SJCRH30 (cell line): ENCODE data around the gene POLR2A. TPM values are rescaled to one million over a fixed set of nuclear protein-coding genes. Genes with fewer than 3 reads are reported as not detected.

Source experiments
- DNase-seq, 2 experiments: peaks; one replicate each; pipeline ENCODE4 v3.0.0-alpha.2; 2015 to 2020
- H3K27ac ChIP-seq: fragments of 250-450 bp; sonication (Bioruptor Pico); 2 replicates; pipeline ENCODE4 v1.5.1; 2020; ENCODE audit warnings: mild to moderate bottlenecking, moderate library complexity
- H3K27me3 ChIP-seq: fragments of 250-450 bp; sonication (Bioruptor Pico); 2 replicates; pipeline ENCODE4 v1.5.1; 2020; ENCODE audit warnings: mild to moderate bottlenecking, moderate library complexity
- H3K36me3 ChIP-seq: fragments of 250-450 bp; sonication (Bioruptor Pico); 2 replicates; pipeline ENCODE4 v1.5.1; 2020; ENCODE audit warnings: mild to moderate bottlenecking, moderate library complexity
- H3K4me1 ChIP-seq: fragments of 250-450 bp; sonication (Bioruptor Pico); 2 replicates; pipeline ENCODE4 v1.5.1; 2020; ENCODE audit warnings: mild to moderate bottlenecking, moderate library complexity
- H3K4me3 ChIP-seq: fragments of 250-450 bp; sonication (Bioruptor Pico); 2 replicates; pipeline ENCODE4 v1.5.1; 2020; ENCODE audit warnings: mild to moderate bottlenecking, moderate library complexity
- H3K9me3 ChIP-seq: fragments of 250-450 bp; sonication (Bioruptor Pico); replicated peaks from 2 replicates; pipeline ENCODE4 v1.5.1; 2020; ENCODE audit warnings: mild to moderate bottlenecking, moderate library complexity
- total RNA-seq: library from RNA; depleted of rRNA; stranded (reverse); fragments of >200 nt; shearing (Covaris generic); gene quantifications from 2 replicates; pipeline ENCODE4 v1.2.3, GENCODE V29; 2014; rRNA removed

Gene POLR2A
- total RNA-seq, 1 experiment from 2014 or later: 32.0 TPM

- no peaks in the 10 kb centered on the region for H3K9me3 ChIP-seq
- no peak overlapping the region for H3K4me3 ChIP-seq
- no peak for DNase-seq
Measured at GRCh38 chr17:7530023-7530900, 46.1 kb downstream of the POLR2A start.

GRCh38 chr17:7538050-7538449 is 53.9 kb downstream of the POLR2A start:
- Histone ChIP-seq H3K27me3 (no peaks in the 10 kb centered on the region), H3K9me3 (no peaks in the 10 kb centered on the region), H3K36me3 (no peaks in the 10 kb centered on the region), H3K4me1 (no peaks in the 10 kb centered on the region), H3K27ac (no peak overlapping the region), H3K4me3 (no peak overlapping the region)
- no peak for DNase-seq

More at GRCh38 chr17:7530023-7530900, 46.1 kb downstream of the POLR2A start:
- Histone ChIP-seq H3K27me3 (no peaks in the 10 kb centered on the region), H3K4me1 (no peaks in the 10 kb centered on the region), H3K27ac (no peak overlapping the region), H3K36me3 (no peaks in the 10 kb centered on the region)

GRCh38 chr17:7538891-7539545 is 54.9 kb downstream of the POLR2A start:
- Histone ChIP-seq H3K9me3 (no peaks in the 10 kb centered on the region), H3K4me3 (no peak overlapping the region), H3K4me1 (no peaks in the 10 kb centered on the region), H3K27me3 (no peaks in the 10 kb centered on the region), H3K36me3 (no peaks in the 10 kb centered on the region), H3K27ac (no peak overlapping the region)
- DNase-seq: no peak

- H3K27me3 ChIP-seq: no peaks in the 10 kb centered on the region
- no peak overlapping the region for H3K4me3 ChIP-seq
- H3K36me3 ChIP-seq: no peaks in the 10 kb centered on the region
Measured at GRCh38 chr17:7541074-7541621, 57.0 kb downstream of the POLR2A start.

GRCh38 chr17:7544911-7545310 is 60.7 kb downstream of the POLR2A start:
- Histone ChIP-seq H3K9me3 (no peaks in the 10 kb centered on the region), H3K27ac (no peak overlapping the region), H3K36me3 (no peaks in the 10 kb centered on the region), H3K27me3 (no peaks in the 10 kb centered on the region), H3K4me1 (no peaks in the 10 kb centered on the region), H3K4me3 (no peak overlapping the region)
- DNase-seq: no peak

More at GRCh38 chr17:7541074-7541621, 57.0 kb downstream of the POLR2A start:
- Histone ChIP-seq H3K9me3 (no peaks in the 10 kb centered on the region), H3K27ac (no peak overlapping the region), H3K4me1 (no peaks in the 10 kb centered on the region)
- DNase-seq: no peak

GRCh38 chr17:7548585-7549400 is 64.6 kb downstream of the POLR2A start, which contains the start of gene TNFSF12:
Gene TNFSF12, plus strand, starts transcription at chr17:7549058. Its CDS starts 96 bp downstream, at chr17:7549154.
- Histone ChIP-seq H3K27ac (no peak within 1 kb of the TSS), H3K36me3 (no peaks in the 10 kb centered on the region), H3K4me1 (no peaks in the 10 kb centered on the region), H3K27me3 (no peaks in the 10 kb centered on the region), H3K9me3 (no peaks in the 10 kb centered on the region), H3K4me3 (no peak within 1 kb of the TSS)
- no peak for DNase-seq

Other genes starting within 250 kb of the POLR2A start
- gene DVL2, start 249.8 kb upstream of the POLR2A start, total RNA-seq: 33.4 and 39.0 TPM in 2 replicates
- 28.7 and 30.9 TPM in 2 replicates for gene PHF23, start 244.9 kb upstream of the POLR2A start, total RNA-seq
- gene GABARAP, start 241.9 kb upstream of the POLR2A start, total RNA-seq: 139 and 141 TPM in 2 replicates
- 36.1 and 36.9 TPM in 2 replicates for gene CTDNEP1, start 232.6 kb upstream of the POLR2A start, total RNA-seq
- 39.6 and 43.8 TPM in 2 replicates for gene ELP5, start 232.2 kb upstream of the POLR2A start, total RNA-seq
- 0.25 and 0.34 TPM in 2 replicates for gene CLDN7, start 221.9 kb upstream of the POLR2A start, total RNA-seq
- gene SLC2A4, start 202.6 kb upstream of the POLR2A start, total RNA-seq: 1.3 and 1.5 TPM in 2 replicates
- not detected in 2 replicates for gene YBX2, start 189.7 kb upstream of the POLR2A start, total RNA-seq
- gene EIF5A, start 176.7 kb upstream of the POLR2A start, total RNA-seq: 339 and 372 TPM in 2 replicates
- 32.2 and 39.7 TPM in 2 replicates for gene GPS2, start 169.0 kb upstream of the POLR2A start, total RNA-seq
- gene NEURL4, start 155.0 kb upstream of the POLR2A start, total RNA-seq: 18.7 and 19.7 TPM in 2 replicates
- 0.20 and 0.67 TPM in 2 replicates for gene ACAP1, start 147.8 kb upstream of the POLR2A start, total RNA-seq
- gene KCTD11, start 132.2 kb upstream of the POLR2A start, total RNA-seq: 1.7 and 2.6 TPM in 2 replicates
- not detected in 2 replicates for gene TMEM95, start 129.2 kb upstream of the POLR2A start, total RNA-seq
- gene TNK1, start 103.3 kb upstream of the POLR2A start, total RNA-seq: not detected in 2 replicates
- gene PLSCR3, start 89.8 kb upstream of the POLR2A start, total RNA-seq: 5.9 and 6.7 TPM in 2 replicates
- gene TMEM256, start 80.3 kb upstream of the POLR2A start, total RNA-seq: 62.4 and 71.8 TPM in 2 replicates
- 5.0 and 6.8 TPM in 2 replicates for gene NLGN2, start 76.5 kb upstream of the POLR2A start, total RNA-seq
- gene SPEM1, start 64.0 kb upstream of the POLR2A start, total RNA-seq: not detected in 2 replicates
- not detected in 2 replicates for gene SPEM2, start 58.8 kb upstream of the POLR2A start, total RNA-seq
- gene SPEM3, start 55.5 kb upstream of the POLR2A start, total RNA-seq: not detected in 2 replicates
- 0.10 and 0.53 TPM in 2 replicates for gene TMEM102, start 48.9 kb upstream of the POLR2A start, total RNA-seq
- 4.0 and 5.0 TPM in 2 replicates for gene FGF11, start 44.9 kb upstream of the POLR2A start, total RNA-seq
- gene CHRNB1, start 39.3 kb upstream of the POLR2A start, total RNA-seq: 33.3 and 36.9 TPM in 2 replicates
- 4.7 and 5.3 TPM in 2 replicates for gene ZBTB4, start 4.7 kb upstream of the POLR2A start, total RNA-seq
- gene SLC35G6, start 2.9 kb upstream of the POLR2A start, total RNA-seq: not detected in 2 replicates
- gene TNFSF12, start 64.7 kb downstream of the POLR2A start, total RNA-seq: not detected in 2 replicates
- gene TNFSF13, start 74.4 kb downstream of the POLR2A start, total RNA-seq: 0.40 and 0.41 TPM in 2 replicates
- 63.8 and 73.6 TPM in 2 replicates for gene SENP3, start 77.6 kb downstream of the POLR2A start, total RNA-seq
- 0.18 TPM in 1 of 2 replicates, not detected in the other for gene CD68, start 95.3 kb downstream of the POLR2A start, total RNA-seq
- 44.1 and 49.9 TPM in 2 replicates for gene MPDU1, start 99.5 kb downstream of the POLR2A start, total RNA-seq
- gene SOX15, start 105.7 kb downstream of the POLR2A start, total RNA-seq: 0.10 and 0.30 TPM in 2 replicates
- 30.2 and 30.6 TPM in 2 replicates for gene FXR2, start 130.5 kb downstream of the POLR2A start, total RNA-seq
- 17.3 and 17.6 TPM in 2 replicates for gene SAT2, start 143.5 kb downstream of the POLR2A start, total RNA-seq
- 0.14 and 0.38 TPM in 2 replicates for gene SHBG, start 145.8 kb downstream of the POLR2A start, total RNA-seq
- 0.04 and 0.10 TPM in 2 replicates for gene ATP1B2, start 166.6 kb downstream of the POLR2A start, total RNA-seq
- 37.8 and 39.5 TPM in 2 replicates for gene TP53, start 203.1 kb downstream of the POLR2A start, total RNA-seq
- gene WRAP53, start 204.1 kb downstream of the POLR2A start, total RNA-seq: 14.9 and 15.6 TPM in 2 replicates
- 3.5 and 4.1 TPM in 2 replicates for gene EFNB3, start 220.8 kb downstream of the POLR2A start, total RNA-seq
- not detected in 2 replicates for gene DNAH2, start 233.4 kb downstream of the POLR2A start, total RNA-seq